H9 (cell line): Measurements from ENCODE around the gene FPR2. TPM values are rescaled to one million over a fixed set of nuclear protein-coding genes. Genes with fewer than 3 reads are reported as not detected.

ENCODE experiments used
- DNase-seq: peaks from one replicate; pipeline ENCODE4 v3.0.0-alpha.2; 2017
- H2AFZ ChIP-seq: one replicate; pipeline ENCODE4 v1.6.1; 2013; ENCODE audit warnings: mild to moderate bottlenecking, low read length, control low read depth, moderate library complexity
- H2AK5ac ChIP-seq: 2 replicates; pipeline ENCODE4 v1.6.1; 2013; ENCODE audit warnings: low read length, control low read depth, mixed read lengths; ENCODE audit not compliant: insufficient read length
- H2BK120ac ChIP-seq: one replicate; pipeline ENCODE4 v1.6.1; 2013; ENCODE audit warnings: low read depth, mild to moderate bottlenecking, low read length, control low read depth, inconsistent platforms; ENCODE audit not compliant: poor library complexity, severe bottlenecking
- H2BK12ac ChIP-seq: 2 replicates; pipeline ENCODE4 v1.6.1; 2013; ENCODE audit warnings: low read length, control low read depth, mixed read lengths, low read depth; ENCODE audit not compliant: insufficient read length
- H2BK15ac ChIP-seq: 2 replicates; pipeline ENCODE4 v1.6.1; 2013; ENCODE audit warnings: low read depth, low read length, control low read depth
- H2BK20ac ChIP-seq: one replicate; pipeline ENCODE4 v1.6.1; 2013; ENCODE audit warnings: low read depth, mild to moderate bottlenecking, low read length, control low read depth, inconsistent platforms; ENCODE audit not compliant: poor library complexity, severe bottlenecking
- H2BK5ac ChIP-seq: 2 replicates; pipeline ENCODE4 v1.6.1; 2013; ENCODE audit warnings: low read length, control low read depth, mixed read lengths; ENCODE audit not compliant: insufficient read length
- H3K14ac ChIP-seq: 2 replicates; pipeline ENCODE4 v1.6.1; 2013; ENCODE audit warnings: low read length, control low read depth; ENCODE audit not compliant: insufficient read depth
- H3K18ac ChIP-seq: 2 replicates; pipeline ENCODE4 v1.6.1; 2013; ENCODE audit warnings: low read depth, mild to moderate bottlenecking, mixed read lengths, low read length, control low read depth; ENCODE audit not compliant: insufficient read length
- H3K23ac ChIP-seq: 2 replicates; pipeline ENCODE4 v1.6.1; 2013; ENCODE audit warnings: low read length, control low read depth, mixed read lengths, low read depth; ENCODE audit not compliant: insufficient read length
- H3K23me2 ChIP-seq: 2 replicates; pipeline ENCODE4 v1.6.1; 2013; ENCODE audit warnings: low read depth, mild to moderate bottlenecking, mixed read lengths, low read length, control low read depth; ENCODE audit not compliant: insufficient read length, poor library complexity, severe bottlenecking
- H3K27ac ChIP-seq: 2 replicates; pipeline ENCODE4 v1.5.1; 2013; ENCODE audit warnings: low read length, control low read depth, mixed read lengths, low read depth; ENCODE audit not compliant: insufficient read length
- H3K27me3 ChIP-seq: 2 replicates; pipeline ENCODE4 v1.6.1; 2013; ENCODE audit warnings: low read length, control low read depth, inconsistent platforms; ENCODE audit not compliant: insufficient read depth
- H3K4ac ChIP-seq: 2 replicates; pipeline ENCODE4 v1.6.1; 2013; ENCODE audit warnings: low read depth, mild to moderate bottlenecking, control low read depth, inconsistent platforms, low read length, moderate library complexity
- H3K4me1 ChIP-seq: 2 replicates; pipeline ENCODE4 v1.6.1; 2013; ENCODE audit warnings: low read length, control low read depth, inconsistent platforms; ENCODE audit not compliant: insufficient read depth
- H3K4me2 ChIP-seq: 2 replicates; pipeline ENCODE4 v1.6.1; 2013; ENCODE audit warnings: low read length, control low read depth, mixed read lengths; ENCODE audit not compliant: insufficient read length, insufficient read depth
- H3K56ac ChIP-seq: 2 replicates; pipeline ENCODE4 v1.6.1; 2013; ENCODE audit warnings: low read depth, mild to moderate bottlenecking, mixed read lengths, low read length, control low read depth; ENCODE audit not compliant: insufficient read length
- H3K79me1 ChIP-seq: 2 replicates; pipeline ENCODE4 v1.6.1; 2013; ENCODE audit warnings: low read depth, mild to moderate bottlenecking, moderate library complexity, low read length, control low read depth, inconsistent platforms; ENCODE audit not compliant: insufficient read depth, poor library complexity, severe bottlenecking
- H3K79me2 ChIP-seq: 2 replicates; pipeline ENCODE4 v1.6.1; 2013; ENCODE audit warnings: low read length, control low read depth, inconsistent platforms; ENCODE audit not compliant: insufficient read depth
- H3K9ac ChIP-seq: 2 replicates; pipeline ENCODE4 v1.6.1; 2013; ENCODE audit warnings: low read length, control low read depth, mixed read lengths; ENCODE audit not compliant: insufficient read length; ENCODE audit errors: extremely low read depth
- H3K9me3 ChIP-seq: one replicate; pipeline ENCODE4 v1.6.1; 2013; ENCODE audit warnings: low read depth, low read length, inconsistent platforms; ENCODE audit not compliant: control insufficient read depth
- H3T11ph ChIP-seq: one replicate; pipeline ENCODE4 v1.6.1; 2013; ENCODE audit warnings: mild to moderate bottlenecking, low read length, control low read depth, inconsistent platforms
- H4K20me1 ChIP-seq: one replicate; pipeline ENCODE4 v1.6.1; 2013; ENCODE audit not compliant: control insufficient read depth, insufficient read length, insufficient read depth
- H4K5ac ChIP-seq: 2 replicates; pipeline ENCODE4 v1.6.1; 2013; ENCODE audit warnings: low read depth, mild to moderate bottlenecking, mixed read lengths, low read length, control low read depth; ENCODE audit not compliant: insufficient read length
- H4K8ac ChIP-seq: replicated peaks from 2 replicates; pipeline ENCODE4 v1.6.1; 2013; ENCODE audit warnings: low read length, control low read depth, mixed read lengths, low read depth; ENCODE audit not compliant: insufficient read length
- H4K91ac ChIP-seq: 2 replicates; pipeline ENCODE4 v1.6.1; 2013; ENCODE audit warnings: low read depth, mild to moderate bottlenecking, moderate library complexity, mixed read lengths, low read length, control low read depth; ENCODE audit not compliant: insufficient read length
- H3K27ac Mint-ChIP-seq, 3 experiments: 2 replicates in 2 of 3; 3 replicates in 1 of 3; pipeline ENCODE4 v1.8.0; 2020 to 2021; ENCODE audit warnings: mixed read lengths in 3 of 3, mild to moderate bottlenecking in 1 of 3, moderate library complexity in 1 of 3
- H3K27me3 Mint-ChIP-seq: 2 replicates; pipeline ENCODE4 v1.8.0; 2021; ENCODE audit warnings: low read depth, mild to moderate bottlenecking, moderate library complexity, mixed read lengths
- H3K36me3 Mint-ChIP-seq, 3 experiments: 2 replicates in 2 of 3; 3 replicates in 1 of 3; pipeline ENCODE4 v1.8.0; 2020 to 2021; ENCODE audit warnings: low read depth in 3 of 3, mixed read lengths in 3 of 3; ENCODE audit not compliant: insufficient read depth in 1 of 3
- H3K4me1 Mint-ChIP-seq, 2 experiments: 2 replicates each; pipeline ENCODE4 v1.8.0; 2020; ENCODE audit warnings: mixed read lengths in 2 of 2
- H3K4me3 Mint-ChIP-seq, 2 experiments: 2 replicates in 1 of 2; 3 replicates in 1 of 2; pipeline ENCODE4 v1.8.0; 2020 to 2021; ENCODE audit warnings: mild to moderate bottlenecking in 2 of 2, mixed read lengths in 2 of 2, moderate library complexity in 1 of 2
- H3K9me3 Mint-ChIP-seq, 2 experiments: 2 replicates in 1 of 2; 3 replicates in 1 of 2; pipeline ENCODE4 v1.8.0; 2020; ENCODE audit warnings: mild to moderate bottlenecking in 2 of 2, mixed read lengths in 2 of 2, moderate library complexity in 1 of 2
- WGBS: extraction: QIAGEN DNeasy Blood & Tissue Kit; methylation state at CpG from one replicate; pipeline ENCODE4 v1.1.7; 2013; ENCODE audit warnings: missing lambda C conversion rate, low lambda C conversion rate, mixed read lengths; ENCODE audit not compliant: insufficient read length; ENCODE audit errors: extremely low coverage; 5-methylcytosine and 5-hydroxymethylcytosine counted together
- total RNA-seq: library from RNA; stranded (reverse); gene quantifications from 2 replicates; pipeline ENCODE4 v1.2.1, GENCODE V29; 2021
- TF ChIP-seq, protein P1 (sequence below): fragments of 200-600 bp; sonication (generic); conservative IDR thresholded peaks from 3 replicates; pipeline ENCODE4 v1.8.0; 2021; ENCODE audit warnings: antibody characterized with exemption, mild to moderate bottlenecking

The FPR2 gene
- total RNA-seq, 1 experiment from 2014 or later, result not detected

DNA sequence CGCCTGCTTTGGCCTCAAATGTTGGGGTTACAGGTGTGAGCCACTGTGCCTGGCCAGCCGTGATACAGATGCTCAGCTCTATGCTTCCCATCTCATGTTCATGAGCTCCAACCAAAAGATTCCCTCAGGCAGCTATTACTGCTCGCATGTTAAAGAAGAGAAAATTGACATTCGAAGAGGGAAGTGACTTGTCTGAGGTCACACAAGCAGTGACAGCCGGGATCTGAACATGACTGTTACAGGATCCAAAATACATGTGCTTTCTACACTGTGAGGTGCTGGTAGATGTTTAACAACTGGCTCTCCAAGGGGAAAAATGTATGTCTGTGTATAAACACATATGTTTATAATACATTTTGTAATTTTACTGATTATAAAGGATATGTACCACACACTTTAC is 20.6 kb upstream of the FPR2 start:
- H3K27ac Mint-ChIP-seq, result no peak overlapping the region
- H2BK20ac ChIP-seq, result no peak overlapping the region
- H3K14ac ChIP-seq, result no peak overlapping the region
- TF ChIP-seq, protein P1, sequence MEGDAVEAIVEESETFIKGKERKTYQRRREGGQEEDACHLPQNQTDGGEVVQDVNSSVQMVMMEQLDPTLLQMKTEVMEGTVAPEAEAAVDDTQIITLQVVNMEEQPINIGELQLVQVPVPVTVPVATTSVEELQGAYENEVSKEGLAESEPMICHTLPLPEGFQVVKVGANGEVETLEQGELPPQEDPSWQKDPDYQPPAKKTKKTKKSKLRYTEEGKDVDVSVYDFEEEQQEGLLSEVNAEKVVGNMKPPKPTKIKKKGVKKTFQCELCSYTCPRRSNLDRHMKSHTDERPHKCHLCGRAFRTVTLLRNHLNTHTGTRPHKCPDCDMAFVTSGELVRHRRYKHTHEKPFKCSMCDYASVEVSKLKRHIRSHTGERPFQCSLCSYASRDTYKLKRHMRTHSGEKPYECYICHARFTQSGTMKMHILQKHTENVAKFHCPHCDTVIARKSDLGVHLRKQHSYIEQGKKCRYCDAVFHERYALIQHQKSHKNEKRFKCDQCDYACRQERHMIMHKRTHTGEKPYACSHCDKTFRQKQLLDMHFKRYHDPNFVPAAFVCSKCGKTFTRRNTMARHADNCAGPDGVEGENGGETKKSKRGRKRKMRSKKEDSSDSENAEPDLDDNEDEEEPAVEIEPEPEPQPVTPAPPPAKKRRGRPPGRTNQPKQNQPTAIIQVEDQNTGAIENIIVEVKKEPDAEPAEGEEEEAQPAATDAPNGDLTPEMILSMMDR, result no peak
- H2BK12ac ChIP-seq, result no peak overlapping the region
- H3K23ac ChIP-seq, result no peak overlapping the region
- no peak overlapping the region for H3K27ac ChIP-seq
- H3K4me1 Mint-ChIP-seq, result no peaks in the 10 kb centered on the region
- H3K23me2 ChIP-seq, result no peaks in the 10 kb centered on the region
- H2AFZ ChIP-seq, result no peak overlapping the region
- H3K4me1 ChIP-seq, result no peaks in the 10 kb centered on the region
- no peak overlapping the region for H4K91ac ChIP-seq
- no peaks in the 10 kb centered on the region for H3K36me3 Mint-ChIP-seq
- H3K9me3 Mint-ChIP-seq, result peaks cover 16 to 77% of the 10 kb centered on the region in 2 experiments
- no peaks in the 10 kb centered on the region for H3K79me2 ChIP-seq
- no peak overlapping the region for H3K18ac ChIP-seq
- H3K27me3 ChIP-seq, result no peaks in the 10 kb centered on the region
- H2AK5ac ChIP-seq, result no peak overlapping the region
- H3K4me2 ChIP-seq, result no peak overlapping the region
- H3K4ac ChIP-seq, result no peak overlapping the region
- no peak overlapping the region for H4K5ac ChIP-seq
- no peak overlapping the region; the same call in 1 of the 2 replicates for H2BK15ac ChIP-seq
- no CpG with 5 or more reads among the region's 5 CpGs for WGBS
- H2BK5ac ChIP-seq, result no peak overlapping the region
- H3K56ac ChIP-seq, result no peak overlapping the region
- no peaks in the 10 kb centered on the region for H3K9me3 ChIP-seq
- no peak overlapping the region for H3K4me3 Mint-ChIP-seq
- H2BK120ac ChIP-seq, result no peak overlapping the region
- H3K9ac ChIP-seq, result no peak overlapping the region
- no peak overlapping the region for H3T11ph ChIP-seq
- H3K27me3 Mint-ChIP-seq, result peaks cover 6% of the 10 kb centered on the region
- H4K20me1 ChIP-seq, result no peaks in the 10 kb centered on the region
- no peak for DNase-seq
- H3K79me1 ChIP-seq, result no peaks in the 10 kb centered on the region
- H4K8ac ChIP-seq, result no peak overlapping the region
